ENCODE measurements around the gene OSBPL2. TPM values are rescaled to one million over a fixed set of nuclear protein-coding genes. Genes with fewer than 3 reads are reported as not detected.

OSBPL2 gene
- polyA plus RNA-seq, 1 donor (not counting 4 experiments of a cell fraction or from before 2014, with no cell fraction given), result 15.9 TPM

GRCh38 chr20:62223571-62223970, 14.8 kb upstream of the OSBPL2 start:
- Histone ChIP-seq H2AFZ (ENCODE audit: control insufficient read depth, low read length) (no peak overlapping the region), H3K79me2 (ENCODE audit: control insufficient read depth, insufficient read depth, low read length) (no peaks in the 10 kb centered on the region), H3K9ac (ENCODE audit: control insufficient read depth, extremely low read depth, insufficient read depth, low read length) (no peak overlapping the region), H3K9me1 (ENCODE audit: control insufficient read depth, extremely low read depth, insufficient read depth, low read length) (no peaks in the 10 kb centered on the region), H3K36me3 (ENCODE audit: control insufficient read depth in 2 of 2, extremely low read depth in 1 of 2, insufficient read depth in 2 of 2, low read length in 2 of 2) (no peaks in the 10 kb centered on the region), H3K4me1 (ENCODE audit: control insufficient read depth, extremely low read depth, insufficient read depth, low read length) (no peaks in the 10 kb centered on the region), H4K20me1 (ENCODE audit: control insufficient read depth, extremely low read depth, insufficient read depth, low read length) (peaks cover 5% of the 10 kb centered on the region), H3K9me3 (ENCODE audit: control insufficient read depth, low read depth, low read length) (no peaks in the 10 kb centered on the region), H3K27ac (ENCODE audit: control insufficient read depth, insufficient read depth, low read length) (no peak overlapping the region), H3K27me3 (ENCODE audit: control insufficient read depth, extremely low read depth, insufficient read depth, low read length) (peaks cover 90% of the 10 kb centered on the region), H3K4me2 (ENCODE audit: control insufficient read depth, extremely low read depth, insufficient read depth, low read depth, low read length) (no peak overlapping the region), H3K4me3 (ENCODE audit: control insufficient read depth in 2 of 3, extremely low read depth in 1 of 3, insufficient read depth in 2 of 3, low read depth in 1 of 3, low read length in 3 of 3) (no peak overlapping the region)
- TF ChIP-seq EZH2 (IDR thresholded peaks at IDR 0.05; ENCODE audit: low read length) (no peak), CTCF (optimal IDR thresholded peaks at IDR 0.05 in 1 of 3, IDR thresholded peaks at IDR 0.05 in 1 of 3, conservative IDR thresholded peaks at IDR 0.05 in 1 of 3; ENCODE audit: extremely low read depth in 1 of 3, insufficient read depth in 2 of 3, low read length in 3 of 3) (no peak)
- DNase-seq (ENCODE audit: low read depth, low spot score), result no peak
- FAIRE-seq, result no peak
- dilution Hi-C loops (cut with MboI; ENCODE audit: extremely low pct_ligation_motif_present, low sequenced_read_pairs), result no loop called here

- H4K20me1 ChIP-seq (ENCODE audit: control insufficient read depth, extremely low read depth, insufficient read depth, low read length), result peaks cover 5% of the 10 kb centered on the region
Measured at GRCh38 chr20:62224113-62224855, 14.0 kb upstream of the OSBPL2 start.

More at GRCh38 chr20:62224113-62224855, 14.0 kb upstream of the OSBPL2 start:
- H3K9me3 ChIP-seq (ENCODE audit: control insufficient read depth, low read depth, low read length), result no peaks in the 10 kb centered on the region
- DNase-seq (ENCODE audit: low read depth, low spot score) (no peak), FAIRE-seq (no peak)
- H3K27ac ChIP-seq (ENCODE audit: control insufficient read depth, insufficient read depth, low read length), result no peak overlapping the region
- no peaks in the 10 kb centered on the region for H3K79me2 ChIP-seq (ENCODE audit: control insufficient read depth, insufficient read depth, low read length)
- H2AFZ ChIP-seq (ENCODE audit: control insufficient read depth, low read length), result no peak overlapping the region
- H3K36me3 ChIP-seq (ENCODE audit: control insufficient read depth in 2 of 2, extremely low read depth in 1 of 2, insufficient read depth in 2 of 2, low read length in 2 of 2), result no peaks in the 10 kb centered on the region
- H3K27me3 ChIP-seq (ENCODE audit: control insufficient read depth, extremely low read depth, insufficient read depth, low read length), result peaks cover 89% of the 10 kb centered on the region
- no peaks in the 10 kb centered on the region for H3K9me1 ChIP-seq (ENCODE audit: control insufficient read depth, extremely low read depth, insufficient read depth, low read length)
- H3K4me1 ChIP-seq (ENCODE audit: control insufficient read depth, extremely low read depth, insufficient read depth, low read length), result no peaks in the 10 kb centered on the region
- no peak for TF ChIP-seq EZH2 (IDR thresholded peaks at IDR 0.05; ENCODE audit: low read length)
- TF ChIP-seq CTCF (optimal IDR thresholded peaks at IDR 0.05 in 1 of 3, IDR thresholded peaks at IDR 0.05 in 1 of 3, conservative IDR thresholded peaks at IDR 0.05 in 1 of 3; ENCODE audit: extremely low read depth in 1 of 3, insufficient read depth in 2 of 3, low read length in 3 of 3), result no peak
- no peak overlapping the region for H3K4me2 ChIP-seq (ENCODE audit: control insufficient read depth, extremely low read depth, insufficient read depth, low read depth, low read length)
- H3K4me3 ChIP-seq (ENCODE audit: control insufficient read depth in 2 of 3, extremely low read depth in 1 of 3, insufficient read depth in 2 of 3, low read depth in 1 of 3, low read length in 3 of 3), result no peak overlapping the region
- dilution Hi-C loops (cut with MboI; ENCODE audit: extremely low pct_ligation_motif_present, low sequenced_read_pairs), result no loop called here
- H3K9ac ChIP-seq (ENCODE audit: control insufficient read depth, extremely low read depth, insufficient read depth, low read length), result no peak overlapping the region

All from keratinocyte (primary cell).